Natural killer cell (primary cell): ENCODE measurements around the gene GPR176. TPM values are rescaled to one million over a fixed set of nuclear protein-coding genes. Genes with fewer than 3 reads are reported as not detected.

Source experiments
- ATAC-seq, 3 donors: fragments of 150-1000 bp in 2 of 3; fragments of 200-7000 bp in 1 of 3; cut with Tn5 transposase; 1 replicate in 1 of 3; 2 replicates in 2 of 3; pipeline ENCODE4 v1.10.0; 2021; ENCODE audit warnings: mild to moderate bottlenecking in 2 of 3, moderate library complexity in 2 of 3
- DNase-seq, 2 donors: peaks; one replicate each; pipeline versions ENCODE4 v3.0.0 to v3.0.0-alpha.2; 2013 to 2021; ENCODE audit warnings: mixed read lengths in 1 of 2
- H3K27ac ChIP-seq: one replicate; pipeline ENCODE4 v1.5.1; 2013; ENCODE audit warnings: mild to moderate bottlenecking, low read length
- H3K27me3 ChIP-seq: one replicate; pipeline ENCODE4 v1.6.1; 2013; ENCODE audit warnings: low read length; ENCODE audit not compliant: control insufficient read depth, insufficient read depth
- H3K36me3 ChIP-seq: one replicate; pipeline ENCODE4 v1.6.1; 2013; ENCODE audit warnings: low read length; ENCODE audit not compliant: control insufficient read depth, insufficient read depth
- H3K4me1 ChIP-seq: one replicate; pipeline ENCODE4 v1.6.1; 2013; ENCODE audit warnings: low read length; ENCODE audit not compliant: control insufficient read depth, insufficient read depth
- H3K4me3 ChIP-seq: one replicate; pipeline ENCODE4 v1.5.1; 2013; ENCODE audit warnings: low read length
- H3K9me3 ChIP-seq: one replicate; pipeline ENCODE4 v1.6.1; 2013; ENCODE audit warnings: low read length; ENCODE audit not compliant: control insufficient read depth, insufficient read depth
- H3K27ac Mint-ChIP-seq, 2 donors: one replicate each; pipeline ENCODE4 v1.8.0; 2022; ENCODE audit warnings: mild to moderate bottlenecking in 2 of 2, mixed read lengths in 2 of 2, moderate library complexity in 1 of 2
- H3K27me3 Mint-ChIP-seq, 2 donors: one replicate each; pipeline ENCODE4 v1.8.0; 2022; ENCODE audit warnings: low read depth in 2 of 2, mixed read lengths in 2 of 2
- H3K36me3 Mint-ChIP-seq: one replicate; pipeline ENCODE4 v1.8.0; 2022; ENCODE audit warnings: mixed read lengths
- H3K4me1 Mint-ChIP-seq, 2 donors: one replicate each; pipeline ENCODE4 v1.8.0; 2022; ENCODE audit warnings: mixed read lengths in 2 of 2
- H3K4me3 Mint-ChIP-seq: one replicate; pipeline ENCODE4 v1.8.0; 2022; ENCODE audit warnings: mild to moderate bottlenecking, moderate library complexity, mixed read lengths
- H3K9me3 Mint-ChIP-seq, 2 donors: one replicate each; pipeline ENCODE4 v1.8.0; 2022; ENCODE audit warnings: mixed read lengths in 2 of 2
- CTCF ChIP-seq: fragments of 200-600 bp; IDR thresholded peaks from one replicate; pipeline ENCODE4 v1.8.0; 2022; ENCODE audit warnings: antibody characterized with exemption
- intact Hi-C: fragments of 100-400 bp; cut with micrococcal nuclease; formaldehyde crosslinking; loops from one replicate; pipeline ENCODE4 v1.14.2; 2022
- total RNA-seq, 4 donors: library from RNA; stranded (reverse); fragments of 120-200 nt in 1 of 4; gene quantifications; one replicate each; pipeline versions ENCODE4 v1.2.3 to v1.2.4, GENCODE V29; 2013 to 2022

The GPR176 gene
- total RNA-seq, 3 donors from 2014 or later (not counting 1 experiment from before 2014, with no cell fraction given), result 0.38 TPM; not detected in 2

GRCh38 chr15:39752246-39752645, 167.8 kb downstream of the GPR176 start:
- no peak for TF ChIP-seq CTCF
- H3K36me3 ChIP-seq, result no peaks in the 10 kb centered on the region
- no peak overlapping the region for H3K27ac Mint-ChIP-seq
- ATAC-seq, result no peak
- no peaks in the 10 kb centered on the region for H3K36me3 Mint-ChIP-seq
- no peak overlapping the region for H3K4me3 Mint-ChIP-seq
- H3K4me1 Mint-ChIP-seq, result no peaks in the 10 kb centered on the region
- H3K4me1 ChIP-seq, result no peaks in the 10 kb centered on the region
- no peaks in the 10 kb centered on the region for H3K27me3 Mint-ChIP-seq
- intact Hi-C loops, result no loop called here
- DNase-seq, result no peak
- H3K9me3 Mint-ChIP-seq, result no peaks in the 10 kb centered on the region
- no peak overlapping the region for H3K27ac ChIP-seq
- no peak overlapping the region for H3K4me3 ChIP-seq
- no peaks in the 10 kb centered on the region for H3K27me3 ChIP-seq
- H3K9me3 ChIP-seq, result no peaks in the 10 kb centered on the region

Other genes starting within 250 kb of the GPR176 start
- 1 to 10 TPM; 1.1 to 2.3 (median 1.8) TPM for gene FSIP1, start 137.4 kb downstream of the GPR176 start, total RNA-seq
- 10 to 100 TPM; 13.9 to 21.3 (median 19.6) TPM for gene EIF2AK4, start 13.8 kb upstream of the GPR176 start, total RNA-seq
- 100 to 1,000 TPM; 126 to 143 (median 127) TPM for gene SRP14, start 118.9 kb upstream of the GPR176 start, total RNA-seq
- 10 to 100 TPM in 1 of 3 donors, 1 to 10 TPM in 2; 7.6 to 10.5 (median 9.8) TPM for gene BMF, start 188.6 kb upstream of the GPR176 start, total RNA-seq
- gene BUB1B, start 240.8 kb upstream of the GPR176 start, total RNA-seq, result 1 to 10 TPM in 2 of 3 donors, under 1 TPM in 1; 0.75 to 2.4 (median 1.9) TPM